ENCODE results near the gene CAPN12. TPM values are rescaled to one million over a fixed set of nuclear protein-coding genes. Genes with fewer than 3 reads are reported as not detected.

Gene CAPN12
- total RNA-seq, 1 donor from 2014 or later = 12.4 TPM

GRCh38 chr19:38742906-38743305 is 1.4 kb downstream of the CAPN12 start:
- DNase-seq (no peak), ATAC-seq (ENCODE audit: low read depth) (no peak)
- Mint-ChIP-seq H3K36me3 (ENCODE audit: low read depth) (no peaks in the 10 kb centered on the region), H3K9me3 (no peaks in the 10 kb centered on the region), H3K4me1 (peaks cover 2% of the 10 kb centered on the region), H3K27me3 (no peaks in the 10 kb centered on the region), H3K27ac (no peak overlapping the region), H3K4me3 (no peak overlapping the region)
- CTCF ChIA-PET = no interaction called here
- intact Hi-C loops (cut with micrococcal nuclease) = no loop called here
- POLR2A ChIA-PET = interaction anchor here (0.6 to 0.9 kb wide), 3 partner anchors 8 to 106 kb away, joined by 3 to 13 read pairs (median 3); no protein-coding TSS in a partner anchor
- no peak for TF ChIP-seq CTCF (IDR thresholded peaks at IDR 0.05)

GRCh38 chr19:38742296-38742695 is 2.0 kb downstream of the CAPN12 start:
- ChIA-PET POLR2A (interaction anchor here (0.6 to 0.9 kb wide), 4 partner anchors 8 to 107 kb away, joined by 3 to 13 read pairs (median 4); no protein-coding TSS in a partner anchor), CTCF (no interaction called here)
- no peak for TF ChIP-seq CTCF (IDR thresholded peaks at IDR 0.05)
- peaks cover 7% of the 10 kb centered on the region for H3K4me1 Mint-ChIP-seq
- no peak for DNase-seq
- no peak for ATAC-seq (ENCODE audit: low read depth)
- no peaks in the 10 kb centered on the region for H3K36me3 Mint-ChIP-seq (ENCODE audit: low read depth)
- no peaks in the 10 kb centered on the region for H3K27me3 Mint-ChIP-seq
- intact Hi-C loops (cut with micrococcal nuclease) = no loop called here
- H3K4me3 Mint-ChIP-seq = no peak overlapping the region
- H3K27ac Mint-ChIP-seq = no peak overlapping the region
- H3K9me3 Mint-ChIP-seq = no peaks in the 10 kb centered on the region

- TF ChIP-seq CTCF (IDR thresholded peaks at IDR 0.05) = no peak
- Mint-ChIP-seq H3K36me3 (ENCODE audit: low read depth) (no peaks in the 10 kb centered on the region), H3K27me3 (no peaks in the 10 kb centered on the region), H3K27ac (peak overlapping the region; percentile 53), H3K4me3 (no peak overlapping the region), H3K4me1 (peaks cover 7% of the 10 kb centered on the region), H3K9me3 (no peaks in the 10 kb centered on the region)
- intact Hi-C loops (cut with micrococcal nuclease) = no loop called here
- CTCF ChIA-PET = no interaction called here
- POLR2A ChIA-PET = interaction anchor here (0.6 kb wide), 1 partner anchor 112 kb away, joined by 4 read pairs; no protein-coding TSS in a partner anchor
- DNase-seq = no peak
- no peak for ATAC-seq (ENCODE audit: low read depth)
Observed at GRCh38 chr19:38741670-38742069, 2.6 kb downstream of the CAPN12 start.

- intact Hi-C loops (cut with micrococcal nuclease) = no loop called here
- Mint-ChIP-seq H3K9me3 (no peaks in the 10 kb centered on the region), H3K4me3 (no peak overlapping the region), H3K27me3 (no peaks in the 10 kb centered on the region), H3K4me1 (peaks cover 11% of the 10 kb centered on the region), H3K36me3 (ENCODE audit: low read depth) (no peaks in the 10 kb centered on the region), H3K27ac (no peak overlapping the region)
- CTCF ChIA-PET = no interaction called here
- DNase-seq (no peak), ATAC-seq (ENCODE audit: low read depth) (no peak)
- no peak for TF ChIP-seq CTCF (IDR thresholded peaks at IDR 0.05)
- POLR2A ChIA-PET = interaction anchor here (0.7 kb wide), 1 partner anchor 243 kb away, joined by 5 read pairs; no protein-coding TSS in a partner anchor
Observed at GRCh38 chr19:38740932-38741331, 3.3 kb downstream of the CAPN12 start.

GRCh38 chr19:38740257-38740592 is 4.0 kb downstream of the CAPN12 start:
- DNase-seq (no peak), ATAC-seq (ENCODE audit: low read depth) (no peak)
- no peak for TF ChIP-seq CTCF (IDR thresholded peaks at IDR 0.05)
- H3K4me1 Mint-ChIP-seq = peaks cover 14% of the 10 kb centered on the region
- intact Hi-C loops (cut with micrococcal nuclease) = no loop called here
- H3K9me3 Mint-ChIP-seq = no peaks in the 10 kb centered on the region
- H3K27ac Mint-ChIP-seq = no peak overlapping the region
- POLR2A ChIA-PET = interaction anchor here (0.6 to 0.7 kb wide), 2 partner anchors 242 to 1094 kb away, joined by 5 to 6 read pairs; partner anchors contain the start of gene DYRK1B
- H3K4me3 Mint-ChIP-seq = no peak overlapping the region
- no peaks in the 10 kb centered on the region for H3K36me3 Mint-ChIP-seq (ENCODE audit: low read depth)
- H3K27me3 Mint-ChIP-seq = no peaks in the 10 kb centered on the region
- CTCF ChIA-PET = no interaction called here
